NCI-H2196 treated with DMSO at 0.1 percent for 48 hours (cell line): Measurements from ENCODE around the gene PDE4D.
"Not testable (repeated sequence)": the region's sequence is repeated elsewhere in the genome, so short reads cannot be mapped to it uniquely, and the experiment has no call there.

Experiments
- DNase-seq: peaks from one replicate; lab custom pipeline; 2025; ENCODE audit not compliant: unreplicated experiment; lab: John Stamatoyannopoulos, UW

The PDE4D gene

GRCh38 chr5:59061377-59061776 lies 832.1 kb downstream of the PDE4D start:
- no peak for DNase-seq

DNA sequence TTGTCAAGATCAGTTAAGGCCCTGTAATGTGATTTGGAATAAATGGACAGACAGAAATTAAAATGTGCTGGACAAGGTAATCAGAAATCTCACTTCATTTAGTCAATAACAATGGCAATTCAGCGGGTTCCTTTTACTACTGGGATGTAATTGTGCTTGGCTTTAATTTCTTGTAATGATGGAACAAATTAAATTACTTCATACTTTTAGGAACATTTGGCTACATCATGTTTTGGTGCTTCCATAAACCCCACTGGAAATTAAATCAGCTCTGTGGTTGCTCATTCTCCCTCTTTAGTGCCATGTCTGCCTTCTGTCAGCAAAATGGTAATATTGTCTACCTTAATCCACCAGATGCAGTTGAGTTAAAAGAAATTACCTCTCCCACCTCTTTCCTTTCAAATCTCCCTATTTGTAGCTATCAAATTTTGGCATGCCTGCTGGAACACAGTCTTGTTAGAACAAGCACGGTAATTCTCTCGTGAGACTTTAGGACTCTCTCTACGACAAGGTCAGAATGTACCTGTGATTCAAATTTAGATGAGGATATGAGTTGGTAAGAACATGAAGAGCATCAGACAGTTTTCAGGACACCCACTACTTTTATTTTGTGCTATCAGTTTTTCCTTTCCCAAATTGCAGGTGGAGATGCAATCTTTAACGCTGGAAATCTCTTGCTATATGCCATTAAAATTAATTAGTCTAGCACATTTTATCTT lies 834.4 kb downstream of the PDE4D start:
- no peak for DNase-seq

DNA sequence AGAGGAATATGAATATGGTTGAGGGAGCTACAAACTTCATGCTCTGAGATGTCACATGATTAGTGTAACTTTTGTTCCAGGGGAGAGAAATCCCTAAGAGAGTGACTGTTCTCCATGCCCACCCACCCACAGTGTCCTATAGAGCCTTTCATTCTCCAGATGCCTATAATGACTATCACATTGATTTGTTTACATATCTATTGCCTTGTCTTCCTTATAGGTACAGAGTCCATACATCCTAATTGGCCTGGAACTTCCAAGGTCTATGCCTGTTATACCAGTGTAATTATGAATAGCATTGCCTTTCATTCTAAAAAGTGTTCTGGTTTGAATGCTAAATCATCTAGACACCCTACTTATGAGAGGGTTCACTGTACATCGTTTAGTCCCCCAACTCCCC lies 835.3 kb downstream of the PDE4D start:
- no peak for DNase-seq

- not testable (repeated sequence) for DNase-seq
Observed at GRCh38 chr5:59056599-59056998, 836.9 kb downstream of the PDE4D start.

- no peak for DNase-seq
Observed at GRCh38 chr5:59055745-59056448, 837.6 kb downstream of the PDE4D start.

DNA sequence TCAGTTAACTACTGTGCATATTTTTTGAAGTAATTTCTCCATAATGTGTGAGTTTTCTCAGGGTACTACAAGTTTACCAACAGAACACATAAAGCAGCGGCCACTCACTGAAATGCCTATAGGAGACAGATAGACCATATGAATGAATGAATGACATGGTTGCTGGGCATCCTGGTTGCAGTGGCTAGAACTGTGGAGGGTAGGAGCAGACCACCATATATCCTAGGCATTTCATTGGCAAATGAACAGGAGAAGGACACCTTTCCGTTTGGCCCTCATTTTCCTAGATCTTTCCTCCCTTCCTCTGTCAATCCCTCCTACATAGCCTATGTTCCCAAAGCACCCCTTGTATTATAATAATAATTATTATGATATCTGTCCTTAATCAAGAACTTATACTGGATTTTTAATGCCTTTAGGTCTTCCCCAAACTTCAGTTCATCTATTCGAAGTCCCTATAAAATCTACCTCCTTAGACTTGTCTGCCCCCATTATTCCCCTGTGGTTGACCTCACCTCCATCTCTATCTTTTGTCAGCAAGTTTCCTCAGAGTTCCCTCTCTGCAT lies 838.5 kb downstream of the PDE4D start:
- no peak for DNase-seq

DNA sequence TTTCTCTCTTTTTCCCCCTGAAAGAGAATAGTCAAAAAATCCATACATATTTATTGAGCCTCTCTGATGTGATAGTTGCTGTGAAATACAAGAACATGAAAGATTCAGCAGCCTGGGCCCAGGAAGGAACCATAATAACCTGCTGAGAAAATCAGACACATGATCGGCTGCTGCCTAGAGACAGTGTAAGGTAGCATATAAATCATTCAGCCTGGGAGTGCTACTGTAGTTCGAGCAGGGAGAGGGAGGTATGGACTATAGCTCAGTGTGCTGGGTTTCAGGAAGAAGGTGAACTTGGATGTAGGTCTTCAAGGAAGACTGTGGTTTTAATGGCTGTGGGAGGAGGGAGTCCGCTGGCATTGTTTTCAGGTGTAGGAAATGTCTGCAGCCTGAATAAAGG lies 841.6 kb downstream of the PDE4D start:
- no peak for DNase-seq

- DNase-seq: no peak
Observed at GRCh38 chr5:59049095-59049494, 844.4 kb downstream of the PDE4D start.

GRCh38 chr5:59042201-59043055 lies 851.1 kb downstream of the PDE4D start:
- DNase-seq: no peak

GRCh38 chr5:59041355-59041754 lies 852.2 kb downstream of the PDE4D start:
- no peak for DNase-seq

- DNase-seq: no peak
Observed at GRCh38 chr5:59040804-59041201, 852.7 kb downstream of the PDE4D start.

- no peak for DNase-seq
Observed at GRCh38 chr5:59040024-59040803, 853.3 kb downstream of the PDE4D start.

DNA sequence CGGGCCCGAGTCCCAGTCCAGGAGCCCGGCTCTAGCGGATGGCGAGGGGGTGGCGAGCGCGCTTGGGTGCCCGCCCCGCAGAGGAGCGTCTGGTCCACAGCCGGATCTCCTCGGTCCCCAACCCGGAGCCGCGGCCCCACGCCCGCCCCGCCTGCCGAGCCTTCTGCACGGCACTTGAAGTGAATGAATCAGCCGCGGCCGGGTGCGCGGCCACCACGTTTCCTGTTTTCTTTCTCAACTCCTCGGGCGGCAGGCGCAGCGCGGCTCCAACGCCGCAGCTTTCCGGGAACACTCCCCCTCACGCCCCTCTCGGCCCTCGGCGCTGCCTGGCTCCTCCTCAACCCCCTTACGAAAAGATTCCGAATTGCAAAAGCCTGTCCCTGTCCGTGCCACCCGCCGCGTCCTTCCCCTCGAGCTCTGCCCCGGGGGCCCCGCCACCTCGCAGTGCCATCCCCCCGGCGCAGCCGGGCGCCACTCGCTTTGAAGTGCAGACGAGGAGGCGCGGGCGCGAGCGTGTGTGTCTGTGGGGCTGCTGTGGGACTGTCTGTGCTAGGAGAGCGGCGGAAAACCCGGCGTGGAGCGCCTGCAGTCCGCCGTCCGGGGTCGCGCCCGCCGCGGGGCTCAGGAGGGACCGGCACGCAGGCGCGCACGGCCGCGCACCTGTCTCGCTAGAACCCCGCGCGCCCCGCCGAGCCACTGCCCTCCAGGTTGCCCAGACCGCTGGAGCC lies 854.1 kb downstream of the PDE4D start:
- DNase-seq: no peak

DNA sequence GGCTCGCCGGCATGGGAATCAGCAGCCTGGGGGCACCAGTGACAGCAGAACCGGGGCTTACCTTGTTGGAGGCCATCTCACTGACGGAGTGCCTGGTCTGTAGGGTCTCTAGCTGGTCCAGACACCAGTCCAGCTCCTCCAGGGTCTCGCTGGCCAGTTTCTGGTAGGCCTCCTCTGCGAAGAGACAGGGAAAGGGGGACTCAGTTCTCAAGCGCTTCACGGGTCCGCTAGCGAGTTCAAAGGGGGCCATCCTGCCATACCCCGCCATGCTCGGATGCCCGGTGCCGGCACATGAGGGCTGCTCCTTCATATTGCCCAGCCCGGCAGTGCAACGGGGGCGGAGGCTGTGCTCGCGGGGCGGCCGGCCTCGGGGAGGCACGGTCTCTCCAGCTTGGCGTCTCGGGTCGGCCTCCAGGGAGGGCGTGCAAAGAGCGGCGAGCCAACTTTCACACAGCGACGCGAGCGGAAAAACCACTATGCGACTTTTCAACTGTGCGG lies 854.7 kb downstream of the PDE4D start:
- no peak for DNase-seq

GRCh38 chr5:59037941-59038797 lies 855.4 kb downstream of the PDE4D start:
- DNase-seq: no peak

GRCh38 chr5:59037453-59037852 lies 856.1 kb downstream of the PDE4D start:
- no peak for DNase-seq

GRCh38 chr5:59037041-59037440 lies 856.5 kb downstream of the PDE4D start:
- DNase-seq: no peak

DNA sequence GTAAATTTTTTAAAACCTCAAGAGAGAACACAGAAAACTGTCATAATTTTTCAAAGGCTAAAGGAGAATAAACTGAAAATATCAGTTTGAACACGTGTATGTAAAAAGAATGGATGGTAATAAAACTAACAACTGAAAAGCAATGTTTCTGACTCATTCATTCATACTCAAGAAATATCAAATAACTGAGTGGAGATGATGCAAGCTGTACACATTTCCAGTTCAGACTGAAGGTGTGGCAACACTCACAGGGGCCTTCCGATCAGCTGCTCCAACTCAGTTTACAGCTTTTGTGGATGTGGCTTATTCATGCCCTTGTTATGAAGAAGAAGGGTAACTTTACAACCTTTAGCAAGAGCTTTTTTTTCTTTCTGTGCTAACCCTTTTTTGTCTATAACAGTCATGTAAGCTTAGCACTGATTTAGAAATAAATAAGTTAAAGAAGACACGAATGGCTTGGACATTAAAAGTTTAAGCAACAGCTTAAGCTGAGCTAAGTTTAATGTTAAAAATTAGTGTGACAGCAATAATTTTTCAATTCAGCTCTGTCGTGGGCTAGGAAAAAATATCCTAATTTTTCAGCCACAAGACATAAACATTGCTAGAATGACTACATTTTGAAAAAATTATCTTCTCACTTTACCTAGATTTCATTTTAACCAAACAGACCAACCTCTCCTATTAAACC lies 857.1 kb downstream of the PDE4D start:
- DNase-seq: peak; percentile 36
